Inflammatory macrophage treated with lipopolysaccharide for 1 hour (primary cell): ENCODE data around the gene DNAH3.
"Not testable (repeated sequence)": the region's sequence is repeated elsewhere in the genome, so short reads cannot be mapped to it uniquely, and the experiment has no call there.

ENCODE experiments used
- DNase-seq, 2 donors: peaks; one replicate each; pipeline ENCODE4 v3.0.0-alpha.2; 2020 to 2022

The DNAH3 gene

GRCh38 chr16:21166561-21166961, 15.9 kb upstream of the DNAH3 start:
- DNase-seq, result no peak

- DNase-seq, result no peak
These were observed 14.0 kb upstream of the DNAH3 start for GRCh38 chr16:21164521-21165168.

- DNase-seq, result no peak
These were observed 12.9 kb upstream of the DNAH3 start for GRCh38 chr16:21163576-21163975.

- no peak for DNase-seq
These were observed 12.1 kb upstream of the DNAH3 start for GRCh38 chr16:21162661-21163151.

GRCh38 chr16:21161211-21161610, 10.6 kb upstream of the DNAH3 start:
- no peak for DNase-seq

- no peak for DNase-seq
These were observed 9.6 kb upstream of the DNAH3 start for GRCh38 chr16:21160276-21160675.

- DNase-seq, result peak; percentile 39 to 60
These were observed 8.8 kb upstream of the DNAH3 start for GRCh38 chr16:21159281-21159951.

- DNase-seq, result peak; percentile 72 to 89
These were observed 7.8 kb upstream of the DNAH3 start, which contains the start of gene LDAF1 for GRCh38 chr16:21158208-21159110. Gene LDAF1 (plus strand): TSS chr16:21158674. CDS start chr16:21161183, 2,509 bp downstream.

GRCh38 chr16:21157632-21158031, 7.0 kb upstream of the DNAH3 start:
- no peak for DNase-seq

- peak; percentile 12 to 48 for DNase-seq
These were observed 6.3 kb upstream of the DNAH3 start for GRCh38 chr16:21156767-21157467.

GRCh38 chr16:21156011-21156410, 5.4 kb upstream of the DNAH3 start:
- DNase-seq, result not testable (repeated sequence)

GRCh38 chr16:21153124-21153729, 2.6 kb upstream of the DNAH3 start:
- not testable (repeated sequence) for DNase-seq

GRCh38 chr16:21152160-21153030, 1.7 kb upstream of the DNAH3 start:
- DNase-seq, result not testable (repeated sequence)

GRCh38 chr16:21145738-21146137, 4.9 kb downstream of the DNAH3 start:
- DNase-seq, result no peak

- DNase-seq, result no peak
These were observed 16.6 kb downstream of the DNAH3 start for GRCh38 chr16:21134053-21134452.

- no peak for DNase-seq
These were observed 19.8 kb downstream of the DNAH3 start for GRCh38 chr16:21130811-21131210.

- no peak for DNase-seq
These were observed 21.7 kb downstream of the DNAH3 start for GRCh38 chr16:21128991-21129390.

GRCh38 chr16:21126518-21126917, 24.1 kb downstream of the DNAH3 start:
- DNase-seq, result no peak

- DNase-seq, result no peak
These were observed 25.5 kb downstream of the DNAH3 start for GRCh38 chr16:21125191-21125590.

GRCh38 chr16:21120976-21121520, 29.6 kb downstream of the DNAH3 start:
- no peak for DNase-seq

- DNase-seq, result no peak
These were observed 33.1 kb downstream of the DNAH3 start for GRCh38 chr16:21117567-21117966.
